ENCODE results near the gene CACNG7.

Gene CACNG7

GRCh38 chr19:53900191-53900860 is 8.8 kb upstream of the CACNG7 start:
- ATAC-seq (replicated peaks; ENCODE audit: extremely low read depth, poor library complexity, severe bottlenecking) (no peak), DNase-seq (ENCODE audit: low spot score in 2 of 2) (no peak)
- H3K36me3 Mint-ChIP-seq (ENCODE audit: insufficient read depth) = peaks cover 2% of the 10 kb centered on the region
- H3K4me3 Mint-ChIP-seq = no peak overlapping the region
- H3K9me3 Mint-ChIP-seq = peaks cover 6% of the 10 kb centered on the region
- peaks cover 20% of the 10 kb centered on the region for H3K4me1 Mint-ChIP-seq
- no peak overlapping the region for H3K27ac Mint-ChIP-seq (ENCODE audit: low read depth)
- peaks cover 80% of the 10 kb centered on the region for H3K27me3 Mint-ChIP-seq

GRCh38 chr19:53903055-53903680 is 5.9 kb upstream of the CACNG7 start:
- H3K27ac Mint-ChIP-seq (ENCODE audit: low read depth) = peak overlapping the region; percentile 64
- H3K4me3 Mint-ChIP-seq = no peak overlapping the region
- peaks cover 80% of the 10 kb centered on the region for H3K27me3 Mint-ChIP-seq
- H3K4me1 Mint-ChIP-seq = peaks cover 44% of the 10 kb centered on the region
- ATAC-seq (replicated peaks; ENCODE audit: extremely low read depth, poor library complexity, severe bottlenecking) (no peak), DNase-seq (ENCODE audit: low spot score in 2 of 2) (peak in 1 of 2 donors; percentile 24)
- H3K9me3 Mint-ChIP-seq = peaks cover 6% of the 10 kb centered on the region
- H3K36me3 Mint-ChIP-seq (ENCODE audit: insufficient read depth) = peaks cover 3% of the 10 kb centered on the region

- Mint-ChIP-seq H3K36me3 (ENCODE audit: insufficient read depth) (peaks cover 3% of the 10 kb centered on the region), H3K9me3 (peaks cover 6% of the 10 kb centered on the region), H3K4me3 (no peak overlapping the region), H3K27ac (ENCODE audit: low read depth) (no peak overlapping the region), H3K27me3 (peaks cover 83% of the 10 kb centered on the region), H3K4me1 (peaks cover 43% of the 10 kb centered on the region)
- ATAC-seq (replicated peaks; ENCODE audit: extremely low read depth, poor library complexity, severe bottlenecking) (peak; percentile 49), DNase-seq (ENCODE audit: low spot score in 2 of 2) (no peak)
Observed at GRCh38 chr19:53904909-53905308, 4.2 kb upstream of the CACNG7 start.

GRCh38 chr19:53905787-53906186 is 3.3 kb upstream of the CACNG7 start:
- H3K4me1 Mint-ChIP-seq = peaks cover 43% of the 10 kb centered on the region
- H3K4me3 Mint-ChIP-seq = no peak overlapping the region
- peaks cover 3% of the 10 kb centered on the region for H3K36me3 Mint-ChIP-seq (ENCODE audit: insufficient read depth)
- ATAC-seq (replicated peaks; ENCODE audit: extremely low read depth, poor library complexity, severe bottlenecking) = no peak
- peaks cover 85% of the 10 kb centered on the region for H3K27me3 Mint-ChIP-seq
- no peak for DNase-seq (ENCODE audit: low spot score in 2 of 2)
- peaks cover 6% of the 10 kb centered on the region for H3K9me3 Mint-ChIP-seq
- no peak overlapping the region for H3K27ac Mint-ChIP-seq (ENCODE audit: low read depth)

GRCh38 chr19:53906211-53907192 is 2.6 kb upstream of the CACNG7 start:
- H3K4me3 Mint-ChIP-seq = no peak overlapping the region
- H3K9me3 Mint-ChIP-seq = peaks cover 6% of the 10 kb centered on the region
- peaks cover 43% of the 10 kb centered on the region for H3K4me1 Mint-ChIP-seq
- DNase-seq (ENCODE audit: low spot score in 2 of 2) (peak; percentile 40 to 65), ATAC-seq (replicated peaks; ENCODE audit: extremely low read depth, poor library complexity, severe bottlenecking) (no peak)
- H3K36me3 Mint-ChIP-seq (ENCODE audit: insufficient read depth) = peaks cover 3% of the 10 kb centered on the region
- H3K27ac Mint-ChIP-seq (ENCODE audit: low read depth) = no peak overlapping the region
- H3K27me3 Mint-ChIP-seq = peaks cover 90% of the 10 kb centered on the region

GRCh38 chr19:53907193-53907581 is 1.9 kb upstream of the CACNG7 start:
- Mint-ChIP-seq H3K9me3 (peaks cover 4% of the 10 kb centered on the region), H3K27ac (ENCODE audit: low read depth) (no peak overlapping the region), H3K27me3 (peaks cover 92% of the 10 kb centered on the region), H3K4me3 (peak overlapping the region; percentile 21), H3K36me3 (ENCODE audit: insufficient read depth) (peaks cover 5% of the 10 kb centered on the region), H3K4me1 (peaks cover 43% of the 10 kb centered on the region)
- DNase-seq (ENCODE audit: low spot score in 2 of 2) = no peak
- ATAC-seq (replicated peaks; ENCODE audit: extremely low read depth, poor library complexity, severe bottlenecking) = no peak

GRCh38 chr19:53907690-53908089 is 1.4 kb upstream of the CACNG7 start:
- ATAC-seq (replicated peaks; ENCODE audit: extremely low read depth, poor library complexity, severe bottlenecking) (no peak), DNase-seq (ENCODE audit: low spot score in 2 of 2) (no peak)
- H3K9me3 Mint-ChIP-seq = no peaks in the 10 kb centered on the region
- peaks cover 5% of the 10 kb centered on the region for H3K36me3 Mint-ChIP-seq (ENCODE audit: insufficient read depth)
- H3K4me1 Mint-ChIP-seq = peaks cover 43% of the 10 kb centered on the region
- H3K4me3 Mint-ChIP-seq = peak overlapping the region; percentile 21
- H3K27me3 Mint-ChIP-seq = peaks cover 91% of the 10 kb centered on the region
- no peak overlapping the region for H3K27ac Mint-ChIP-seq (ENCODE audit: low read depth)

- peaks cover 43% of the 10 kb centered on the region for H3K4me1 Mint-ChIP-seq
- H3K27ac Mint-ChIP-seq (ENCODE audit: low read depth) = peak overlapping the region; percentile 7
- ATAC-seq (replicated peaks; ENCODE audit: extremely low read depth, poor library complexity, severe bottlenecking) (no peak), DNase-seq (ENCODE audit: low spot score in 2 of 2) (no peak)
- no peaks in the 10 kb centered on the region for H3K9me3 Mint-ChIP-seq
- peaks cover 88% of the 10 kb centered on the region for H3K27me3 Mint-ChIP-seq
- H3K4me3 Mint-ChIP-seq = peak overlapping the region; percentile 22
- H3K36me3 Mint-ChIP-seq (ENCODE audit: insufficient read depth) = peaks cover 3% of the 10 kb centered on the region
Observed at GRCh38 chr19:53908106-53908934, 758 bp upstream of the CACNG7 start.

GRCh38 chr19:53909471-53910169 is 542 bp downstream of the CACNG7 start:
- no peak for ATAC-seq (replicated peaks; ENCODE audit: extremely low read depth, poor library complexity, severe bottlenecking)
- Mint-ChIP-seq H3K36me3 (ENCODE audit: insufficient read depth) (peaks cover 3% of the 10 kb centered on the region), H3K27me3 (peaks cover 83% of the 10 kb centered on the region), H3K9me3 (no peaks in the 10 kb centered on the region), H3K4me3 (no peak overlapping the region), H3K4me1 (peaks cover 43% of the 10 kb centered on the region), H3K27ac (ENCODE audit: low read depth) (no peak overlapping the region)
- DNase-seq (ENCODE audit: low spot score in 2 of 2) = no peak

- no peak for ATAC-seq (replicated peaks; ENCODE audit: extremely low read depth, poor library complexity, severe bottlenecking)
- Mint-ChIP-seq H3K27me3 (peaks cover 83% of the 10 kb centered on the region), H3K36me3 (ENCODE audit: insufficient read depth) (peaks cover 3% of the 10 kb centered on the region), H3K27ac (ENCODE audit: low read depth) (no peak overlapping the region), H3K4me3 (no peak overlapping the region), H3K9me3 (peaks cover 5% of the 10 kb centered on the region), H3K4me1 (peaks cover 39% of the 10 kb centered on the region)
- DNase-seq (ENCODE audit: low spot score in 2 of 2) = no peak
Observed at GRCh38 chr19:53910170-53910518, 1.1 kb downstream of the CACNG7 start.

GRCh38 chr19:53912653-53913052 is 3.6 kb downstream of the CACNG7 start:
- Mint-ChIP-seq H3K27ac (ENCODE audit: low read depth) (no peak overlapping the region), H3K27me3 (peaks cover 81% of the 10 kb centered on the region), H3K4me1 (peaks cover 14% of the 10 kb centered on the region), H3K9me3 (peaks cover 6% of the 10 kb centered on the region), H3K4me3 (no peak overlapping the region), H3K36me3 (ENCODE audit: insufficient read depth) (peaks cover 2% of the 10 kb centered on the region)
- no peak for DNase-seq (ENCODE audit: low spot score in 2 of 2)
- ATAC-seq (replicated peaks; ENCODE audit: extremely low read depth, poor library complexity, severe bottlenecking) = no peak
